Activated gamma-delta T cell treated with Interleukin-2 at 50 U/mL for 16 hours (primary cell): ENCODE results near the gene HEPN1.

ENCODE experiments used
- DNase-seq: peaks from one replicate; pipeline ENCODE4 v3.0.0-alpha.2; 2020

Gene HEPN1

DNA sequence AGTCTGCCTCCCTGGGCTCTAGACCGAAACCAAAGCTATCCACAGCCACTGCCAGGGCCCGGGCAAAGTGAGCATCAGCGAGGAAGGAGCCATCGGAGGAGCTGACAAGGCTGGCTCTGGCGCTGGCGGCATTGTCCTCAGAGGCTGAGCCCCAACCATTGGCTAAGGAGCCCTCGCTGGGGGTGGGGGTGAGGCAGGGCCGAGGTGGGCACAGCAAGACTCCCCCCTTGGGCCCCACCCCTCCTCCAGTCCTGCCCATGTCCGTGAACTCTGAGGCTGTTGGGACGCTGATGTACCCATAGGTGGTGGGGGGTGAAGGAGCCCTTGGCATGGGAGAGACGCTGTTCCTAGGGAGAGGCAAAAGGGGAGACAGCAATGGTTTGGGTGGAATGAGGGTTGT lies 32.6 kb upstream of the HEPN1 start:
- DNase-seq, result no peak

DNA sequence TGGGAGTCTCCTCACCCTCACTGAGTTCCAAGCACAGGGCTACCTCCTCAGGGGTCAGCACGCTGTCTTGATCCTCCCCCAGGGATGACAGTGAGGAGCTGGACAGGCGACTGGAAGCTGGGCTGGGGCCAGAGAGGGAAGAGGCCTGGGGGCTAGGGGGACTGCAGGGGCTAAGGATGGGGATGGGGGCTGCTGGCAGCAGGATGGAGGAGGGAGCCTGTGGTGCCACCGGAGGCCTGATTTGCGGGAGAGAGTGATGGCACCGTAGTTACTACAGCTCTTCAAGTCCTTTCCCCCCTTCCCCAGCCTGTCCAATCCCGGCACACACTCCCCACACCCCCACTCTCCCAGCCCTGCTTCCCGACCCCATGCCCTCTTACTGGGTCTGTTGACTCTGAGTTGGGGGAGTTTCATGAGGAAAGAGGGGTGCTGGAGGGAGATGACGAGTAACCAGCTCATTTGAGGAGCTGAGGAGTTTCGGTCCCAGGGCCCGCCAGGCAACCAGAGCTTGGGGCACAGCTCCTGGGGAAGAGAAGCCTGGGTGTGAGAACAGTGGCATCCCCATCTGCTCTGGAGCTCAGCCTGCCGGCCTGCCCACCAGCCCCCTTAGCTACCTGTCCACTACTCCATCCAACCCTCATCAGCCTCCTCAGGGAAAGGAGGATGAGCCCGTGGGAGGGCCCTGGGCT lies 31.9 kb upstream of the HEPN1 start:
- DNase-seq, result no peak

DNA sequence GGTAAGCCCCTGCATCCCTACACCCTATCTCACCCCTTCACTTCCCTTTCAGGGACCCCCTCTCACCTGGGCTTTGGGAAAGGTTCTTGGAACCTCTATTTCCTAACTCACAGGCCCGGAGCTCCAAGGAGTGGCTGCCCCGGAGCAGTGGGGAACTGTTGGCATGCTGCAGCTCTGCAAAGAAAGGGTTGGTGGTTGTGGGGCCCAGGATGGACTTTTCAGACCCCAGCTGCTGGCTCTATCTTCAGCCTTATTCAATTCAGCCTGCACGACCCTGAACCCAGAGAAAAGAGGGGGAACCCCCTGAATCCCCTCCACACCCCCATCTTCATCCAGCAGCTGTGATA lies 31.4 kb upstream of the HEPN1 start:
- no peak for DNase-seq

DNA sequence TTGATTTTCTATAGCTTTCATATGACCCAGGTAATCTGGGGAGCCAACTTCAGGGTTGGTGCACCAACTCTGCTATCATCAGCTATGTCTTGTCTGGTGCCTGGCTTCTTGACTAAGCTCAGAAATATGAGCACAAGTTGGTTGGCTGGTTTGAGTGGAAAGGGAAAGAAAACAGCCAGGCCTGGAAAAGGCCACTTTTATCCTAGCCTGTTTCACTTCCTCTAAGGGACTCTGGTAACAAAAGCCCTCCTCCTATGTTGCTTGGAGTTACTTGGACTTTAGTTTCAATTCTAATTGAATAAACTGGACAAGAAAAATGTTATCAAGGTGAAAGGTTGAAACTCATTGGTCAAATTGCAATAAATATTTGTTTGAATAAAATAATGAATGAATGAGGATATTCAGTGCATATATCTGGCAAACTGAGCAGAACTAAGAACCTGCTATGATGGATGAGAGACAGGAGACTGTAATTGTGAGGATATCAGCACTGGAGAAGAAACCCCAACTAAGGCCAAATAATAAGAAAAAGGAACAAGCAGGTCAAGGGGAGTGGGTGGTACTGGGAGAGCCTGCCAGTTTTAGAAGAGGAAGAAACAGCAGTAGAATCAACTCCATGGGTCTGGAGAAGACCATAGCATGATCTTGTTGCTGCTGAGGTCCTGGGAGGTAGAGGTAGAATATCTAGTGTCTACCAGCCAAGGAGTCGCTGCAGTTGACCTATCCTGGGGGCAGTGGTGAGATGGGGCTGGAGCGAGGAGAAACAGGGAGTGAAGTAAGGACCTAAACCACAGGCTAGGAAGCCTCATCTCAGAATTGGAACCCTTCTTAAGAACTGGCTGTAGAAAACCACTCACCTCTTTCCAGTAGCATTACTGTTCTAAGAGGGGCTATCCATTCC lies 29.6 kb upstream of the HEPN1 start:
- DNase-seq, result no peak

DNA sequence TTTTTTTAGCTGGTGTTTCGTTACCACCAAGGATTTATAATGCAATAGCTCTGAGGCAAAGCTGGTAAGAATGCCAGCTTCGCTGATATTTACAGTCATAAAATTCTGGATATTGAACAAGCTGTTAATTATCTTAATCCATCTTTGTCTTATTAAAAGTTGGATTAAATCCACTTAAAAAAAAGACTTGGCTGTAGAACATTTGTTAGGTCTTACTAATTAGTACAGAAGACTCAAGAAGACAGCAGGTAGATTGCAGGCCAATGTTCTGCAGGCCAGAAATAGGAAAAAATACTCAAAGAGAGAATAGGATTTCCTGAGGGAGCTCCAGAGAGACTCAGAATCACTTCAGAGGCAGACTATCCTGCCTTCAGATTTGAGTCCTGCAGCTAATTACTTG lies 28.9 kb upstream of the HEPN1 start:
- no peak for DNase-seq

DNA sequence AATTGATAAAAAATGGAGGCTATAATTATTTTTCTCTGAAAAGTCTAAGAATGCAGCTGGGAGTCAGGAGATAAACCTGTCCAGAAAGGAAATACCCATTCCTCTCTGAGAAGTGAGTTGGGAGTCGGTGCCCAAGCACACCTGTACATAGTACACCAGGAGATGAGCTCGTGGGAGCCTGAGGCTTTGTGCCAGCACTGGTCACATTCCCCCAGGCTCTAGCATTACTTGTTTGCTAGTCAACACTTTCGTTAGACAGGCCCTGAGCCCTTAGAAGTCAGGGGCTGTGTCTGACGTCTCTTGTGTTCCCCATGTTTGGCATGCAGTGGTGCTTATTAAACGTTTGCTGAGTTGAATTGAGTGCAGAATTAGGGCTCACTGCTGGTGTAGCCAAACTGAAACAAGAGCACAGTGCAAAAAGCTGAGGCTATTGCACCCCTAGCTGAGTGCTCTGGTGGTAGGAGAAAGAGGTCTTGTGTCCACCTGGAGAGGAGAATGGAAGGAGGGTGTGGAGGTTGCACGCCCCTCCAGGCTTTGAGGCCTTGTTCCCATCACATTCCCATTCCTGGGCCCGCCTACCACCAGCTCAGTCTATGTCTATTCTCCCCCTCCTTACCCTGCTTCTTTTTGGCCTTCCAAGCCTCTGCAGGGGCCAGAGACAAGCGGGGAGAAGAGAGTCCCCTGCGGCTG lies 28.2 kb upstream of the HEPN1 start:
- no peak for DNase-seq

DNA sequence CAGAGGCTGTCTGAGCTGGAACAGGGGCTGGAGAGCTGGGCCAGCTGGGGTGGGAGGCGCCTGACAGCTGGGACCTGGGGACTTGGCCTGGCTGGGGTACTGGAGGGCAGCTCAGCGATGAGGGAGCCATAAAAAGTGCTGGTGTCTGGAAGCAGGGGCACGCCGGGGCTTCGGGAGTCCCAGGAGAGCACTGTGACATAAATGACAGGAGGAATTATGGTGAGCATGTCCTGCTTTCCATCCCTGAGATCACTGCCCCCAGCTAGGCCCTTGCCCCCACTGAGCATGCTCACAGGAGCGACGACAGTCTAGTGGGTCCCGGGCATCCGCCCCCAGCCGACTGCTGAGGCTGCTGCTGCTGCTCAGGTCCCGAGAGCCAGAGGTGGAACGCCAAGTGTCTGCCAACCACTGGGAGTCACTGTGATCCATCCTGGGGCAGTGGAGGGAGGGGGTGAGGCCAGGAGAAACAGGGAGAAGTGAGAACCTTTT lies 27.6 kb upstream of the HEPN1 start:
- no peak for DNase-seq

DNA sequence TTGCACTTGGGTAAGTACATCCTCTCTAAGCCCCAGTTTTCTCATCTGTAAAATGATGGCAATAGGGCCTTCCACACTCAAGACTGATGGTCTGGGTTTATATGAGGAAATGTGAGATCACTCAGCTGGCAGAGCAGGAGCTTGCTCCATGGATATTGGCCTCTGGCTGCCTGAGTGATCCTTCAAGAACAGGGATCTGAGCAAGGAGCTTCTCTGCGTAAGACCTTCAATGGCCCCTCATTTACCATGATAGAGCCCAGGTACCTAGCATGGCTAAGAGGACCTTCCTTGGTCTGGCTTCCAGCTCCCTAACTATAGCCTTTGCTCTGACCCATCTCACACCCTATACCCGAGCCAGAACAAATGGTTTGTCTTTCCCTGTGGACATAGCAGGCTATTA lies 26.9 kb upstream of the HEPN1 start:
- DNase-seq, result no peak

DNA sequence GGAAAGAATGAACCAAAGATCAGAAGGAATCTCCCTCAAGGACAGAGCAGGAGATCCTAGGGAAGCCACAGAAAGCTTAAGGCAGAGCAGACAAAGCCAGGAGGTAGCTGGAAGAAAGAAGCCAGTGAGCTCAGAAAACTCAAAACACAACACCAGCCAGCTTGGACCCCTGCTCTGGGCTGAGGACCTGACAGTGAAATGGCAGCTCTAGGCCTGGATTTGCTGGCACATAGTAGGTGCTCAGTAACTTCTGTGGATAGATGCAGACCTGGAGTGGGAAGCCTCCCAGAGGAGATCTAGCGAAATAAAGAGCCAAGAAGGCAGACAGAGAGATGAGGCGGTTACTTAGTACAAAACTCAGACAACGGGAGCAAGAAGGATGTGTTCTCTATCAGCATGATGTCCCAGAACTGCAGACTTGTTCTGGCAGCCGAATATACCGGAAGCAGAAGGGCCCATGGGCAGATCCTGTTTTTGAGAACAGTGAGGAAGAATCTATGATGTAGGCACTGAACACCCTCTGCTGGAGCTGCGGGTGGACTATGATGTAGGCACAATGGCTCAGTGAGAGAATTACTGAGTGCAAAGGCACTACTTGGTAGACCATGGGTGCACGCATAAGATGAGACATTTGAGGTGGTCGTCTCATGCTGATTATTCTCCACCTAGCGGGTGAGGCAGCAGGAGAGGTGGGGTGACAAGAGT lies 26.1 kb upstream of the HEPN1 start:
- DNase-seq, result no peak

DNA sequence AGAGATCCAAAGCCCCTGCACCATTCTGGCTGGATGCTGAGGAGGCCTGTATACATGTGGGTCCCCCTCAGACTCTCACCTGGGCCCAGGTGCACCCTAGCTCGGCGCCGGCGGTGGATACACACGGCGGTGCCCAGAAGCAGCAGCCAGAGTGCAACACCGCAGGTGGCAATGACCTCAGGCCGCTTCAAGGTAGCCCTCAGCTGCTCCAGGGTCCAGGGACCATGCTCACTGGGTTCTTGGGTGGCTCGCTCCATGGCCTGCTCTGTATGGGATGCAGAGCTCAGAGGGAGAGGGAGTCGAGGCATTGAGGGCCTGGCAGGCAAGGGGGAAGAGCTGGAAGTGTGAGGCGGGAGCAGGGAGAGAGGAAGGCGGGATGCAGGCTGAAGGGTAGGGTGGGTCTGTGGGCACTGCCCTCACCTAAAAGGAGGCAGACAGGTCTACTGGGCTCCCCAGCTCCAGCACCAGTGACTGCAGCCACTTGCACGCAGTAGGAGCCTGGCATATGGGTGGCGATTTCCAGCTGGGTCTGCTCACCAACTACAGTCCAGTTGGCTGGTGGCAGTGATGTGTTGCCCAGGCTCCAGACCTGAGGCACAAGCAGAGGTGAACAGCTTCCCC lies 25.2 kb upstream of the HEPN1 start:
- DNase-seq, result no peak

DNA sequence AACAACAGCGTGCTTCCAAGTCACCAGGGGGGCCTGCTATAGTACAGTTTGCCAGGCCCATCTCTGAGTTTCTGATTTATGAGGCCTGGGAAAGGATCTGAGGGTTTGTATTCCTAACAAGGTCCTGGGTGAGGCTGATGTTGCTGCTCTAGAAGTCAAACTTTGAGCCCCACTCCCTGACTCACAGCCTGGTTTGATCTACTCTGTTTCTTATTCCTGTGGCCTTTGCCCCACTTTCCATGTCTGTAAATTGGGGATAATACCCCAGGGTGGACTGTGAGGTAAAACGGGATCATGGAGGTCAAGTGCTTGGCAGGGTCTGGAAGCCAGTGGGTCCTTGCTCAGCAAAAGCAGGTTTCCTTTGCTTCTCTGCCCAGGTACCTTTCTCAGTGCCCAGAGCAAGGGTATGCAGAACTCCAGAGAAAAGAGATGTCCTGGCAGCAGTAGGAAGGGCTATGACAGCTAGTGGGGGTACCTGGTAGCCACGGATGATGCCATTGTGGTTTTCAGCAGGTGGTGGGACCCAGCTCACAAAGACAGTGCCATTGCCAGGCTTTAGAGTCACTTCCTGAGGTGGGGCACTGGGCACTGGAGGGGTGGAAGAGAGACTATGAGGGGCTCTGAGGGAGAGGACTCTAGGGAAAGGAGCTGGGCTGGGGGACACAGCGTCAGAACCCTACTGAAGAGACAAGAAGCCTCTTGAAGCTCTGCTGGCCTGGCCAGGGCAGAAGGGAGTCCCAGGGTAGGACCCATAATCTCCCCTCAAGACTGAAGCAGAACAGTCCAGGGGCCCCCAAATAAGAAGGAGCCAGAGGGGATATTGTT lies 24.2 kb upstream of the HEPN1 start:
- DNase-seq, result no peak

DNA sequence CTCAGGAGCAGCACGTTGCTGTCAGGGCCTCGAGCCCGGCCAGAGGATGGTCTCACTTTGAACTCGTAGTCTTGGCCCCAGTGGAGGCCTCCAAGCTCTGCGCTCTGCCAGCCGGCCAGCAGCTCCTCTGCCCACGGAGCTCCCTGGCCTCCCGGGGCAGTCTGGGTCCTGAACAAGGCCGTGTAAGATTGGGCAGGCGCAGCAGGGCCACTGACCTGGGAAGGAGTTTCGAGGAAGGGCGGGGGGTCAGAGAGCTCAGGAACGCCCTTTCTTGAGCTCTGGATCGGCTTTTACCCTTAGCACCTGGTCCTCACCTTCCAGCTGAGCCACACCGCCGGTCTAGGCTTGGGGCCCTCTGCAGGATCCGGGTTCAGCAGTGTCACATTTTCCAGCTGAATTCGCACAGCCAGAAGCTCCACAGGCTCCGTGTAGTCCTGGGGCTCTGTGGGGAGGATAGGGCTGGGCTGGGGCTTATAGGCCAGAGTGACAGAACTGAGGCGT lies 23.5 kb upstream of the HEPN1 start:
- DNase-seq, result no peak

DNA sequence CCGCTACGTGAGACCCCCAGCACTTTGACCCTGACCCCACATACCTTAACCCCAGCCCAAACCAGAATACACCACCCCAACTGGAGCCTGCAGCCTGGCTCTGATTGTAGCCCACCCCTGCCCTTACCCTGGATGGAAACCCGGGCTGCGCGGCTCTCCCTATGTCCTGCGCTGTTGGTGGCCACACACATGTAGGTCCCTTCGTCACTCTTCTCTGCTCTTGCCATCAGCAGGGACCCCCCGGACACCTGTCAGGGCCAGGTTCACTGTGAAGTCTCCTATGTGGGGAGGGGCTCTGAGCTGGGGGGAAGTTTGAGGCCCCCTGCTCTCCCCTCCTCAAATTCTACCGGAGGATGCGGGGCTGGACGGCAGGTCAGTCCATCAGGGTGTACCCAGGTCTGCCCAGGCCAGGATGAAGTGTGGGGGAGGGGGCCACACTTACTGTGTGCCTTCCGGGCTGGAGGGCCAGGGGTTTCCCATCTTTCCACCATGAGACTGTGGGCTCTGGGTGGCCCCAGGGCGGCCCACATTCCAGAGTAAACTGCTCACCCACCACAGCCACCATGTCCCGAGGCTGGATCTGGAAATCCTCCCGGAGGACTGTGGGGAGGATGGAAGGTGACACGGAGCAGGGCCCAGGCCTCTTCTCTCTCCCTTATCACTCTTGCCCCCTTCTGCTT lies 22.8 kb upstream of the HEPN1 start:
- DNase-seq, result no peak

DNA sequence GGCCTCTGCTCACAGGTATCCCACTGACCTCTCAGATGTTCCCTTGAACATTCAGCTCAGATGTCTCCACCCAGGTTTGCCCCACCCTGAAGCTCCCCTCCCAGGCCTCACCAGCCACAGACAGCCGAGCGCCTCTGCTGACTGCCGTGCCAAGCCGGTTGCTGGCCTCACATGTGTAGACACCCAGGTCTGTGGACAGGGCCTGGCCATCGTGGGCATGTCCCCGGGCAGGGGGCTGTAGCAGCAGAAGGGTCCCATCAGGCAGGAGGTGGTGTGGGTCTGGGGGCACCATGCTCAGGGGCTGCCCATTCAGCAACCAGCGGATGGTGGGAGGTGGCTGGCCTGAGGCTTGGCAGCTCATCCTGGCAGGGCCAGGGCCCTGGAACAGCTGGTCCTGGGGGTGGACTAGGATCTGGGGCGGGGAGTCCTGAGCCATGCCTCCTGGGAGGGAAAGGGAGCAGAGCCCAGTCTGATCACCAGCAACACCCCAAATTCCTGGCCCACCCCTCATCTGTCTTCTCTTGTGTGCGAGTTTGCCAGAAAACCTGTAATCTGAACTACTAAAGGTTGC lies 22.1 kb upstream of the HEPN1 start:
- DNase-seq, result no peak

DNA sequence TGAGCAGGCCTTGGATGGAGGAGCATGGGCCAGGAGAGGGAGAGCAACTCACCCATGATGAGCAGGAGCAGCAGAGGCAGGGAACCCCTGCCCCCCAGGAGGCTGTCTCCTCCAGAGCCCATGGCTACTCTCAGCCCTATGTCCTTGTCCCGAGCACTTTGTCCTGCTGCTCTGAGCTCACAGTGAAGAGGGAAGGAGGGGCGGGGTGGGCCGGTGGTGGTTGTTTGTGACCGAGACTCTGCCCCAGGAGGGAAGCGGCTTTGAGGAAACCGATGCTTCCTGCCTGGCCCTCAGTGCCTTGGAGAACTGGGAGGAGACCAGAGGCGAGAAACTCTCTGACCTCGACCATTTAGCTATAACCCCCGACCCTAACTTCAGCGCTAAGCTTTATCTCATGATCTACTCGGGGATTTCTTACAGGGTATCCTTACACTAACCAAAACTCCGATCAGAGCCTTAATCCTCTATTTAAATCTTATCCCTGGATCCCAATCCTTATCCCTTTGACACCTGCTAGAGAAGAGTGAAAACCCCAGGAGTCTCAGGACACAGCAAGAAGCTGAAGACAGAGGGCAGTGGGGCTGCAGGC lies 21.3 kb upstream of the HEPN1 start, which contains the start of gene ROBO4:
TSS of gene ROBO4 (minus strand) at position 192 of the 589 bp plus-strand sequence. CDS start at position 122, 70 bp downstream.
- DNase-seq, result no peak

DNA sequence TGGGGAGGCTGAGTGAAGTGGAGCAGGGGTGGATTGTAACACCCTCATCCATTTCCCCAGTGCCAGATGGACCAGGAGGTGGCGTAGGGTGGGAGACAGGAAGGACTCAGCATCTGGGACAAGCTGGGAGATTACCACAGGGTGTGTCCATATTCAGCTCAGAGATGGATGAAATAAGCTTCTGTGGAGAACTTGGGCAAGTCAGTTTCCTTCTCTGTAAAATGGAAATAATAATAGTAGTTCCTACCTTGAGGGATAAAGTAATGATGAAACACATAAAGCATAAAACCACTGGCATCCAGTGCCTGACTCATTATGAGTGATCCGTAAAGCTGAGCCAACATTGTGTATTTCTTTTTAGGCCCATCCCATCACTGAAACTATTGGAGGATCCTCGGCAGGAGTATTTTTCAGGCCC lies 20.8 kb upstream of the HEPN1 start:
- DNase-seq, result no peak

DNA sequence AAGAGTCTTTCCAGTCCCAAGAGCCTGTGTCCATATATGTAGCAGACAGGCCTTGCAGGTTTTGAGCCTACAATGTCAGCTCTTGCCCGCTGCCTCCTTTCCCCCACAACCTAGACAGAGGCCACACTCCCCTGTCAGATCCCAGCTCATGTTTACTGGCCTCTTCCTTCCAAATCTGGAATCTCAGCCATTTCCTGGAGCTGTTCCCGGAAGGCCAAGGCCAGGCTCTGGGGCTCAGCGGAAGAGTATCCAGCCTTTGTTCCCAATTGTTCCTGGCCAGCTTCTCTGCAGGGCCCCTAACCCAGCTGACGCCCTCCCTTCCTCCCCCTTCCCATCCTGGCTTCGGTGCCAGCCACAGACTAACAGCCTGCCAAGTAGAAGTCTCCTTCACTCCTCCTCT lies 20.3 kb upstream of the HEPN1 start:
- no peak for DNase-seq

DNA sequence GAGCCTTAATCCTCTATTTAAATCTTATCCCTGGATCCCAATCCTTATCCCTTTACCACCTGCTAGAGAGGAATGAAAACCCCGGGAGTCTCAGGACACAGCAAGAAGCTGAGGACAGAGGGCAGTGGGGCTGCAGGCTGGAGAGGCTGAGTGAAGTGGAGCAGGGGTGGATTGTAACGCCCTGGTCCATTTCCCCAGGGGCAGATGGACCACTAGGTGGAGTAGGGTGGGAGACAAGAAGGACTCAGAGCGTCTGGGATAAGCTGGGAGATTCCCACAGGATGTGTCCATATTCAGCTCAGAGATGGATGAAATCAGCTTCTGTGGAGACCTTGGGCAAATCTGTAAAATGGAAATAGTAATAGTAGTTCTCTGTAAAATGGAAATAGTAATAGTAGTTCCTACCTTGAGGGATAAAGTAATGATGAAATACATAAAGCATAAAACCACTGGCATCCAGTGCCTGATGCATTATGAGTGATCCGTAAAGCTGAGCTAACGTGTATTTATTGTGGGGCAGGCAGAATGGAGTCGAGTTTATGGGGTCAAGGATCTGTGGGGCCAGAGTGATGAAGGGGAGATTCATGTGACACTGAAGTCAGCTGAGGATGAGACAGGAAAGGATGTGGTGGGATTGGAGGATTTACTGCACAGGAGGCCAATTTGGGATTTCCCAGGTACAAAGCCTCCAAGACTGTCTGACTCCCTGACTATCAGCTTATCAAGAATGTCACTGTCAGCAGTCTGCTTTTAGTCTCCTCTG lies 19.5 kb upstream of the HEPN1 start:
- DNase-seq, result no peak

DNA sequence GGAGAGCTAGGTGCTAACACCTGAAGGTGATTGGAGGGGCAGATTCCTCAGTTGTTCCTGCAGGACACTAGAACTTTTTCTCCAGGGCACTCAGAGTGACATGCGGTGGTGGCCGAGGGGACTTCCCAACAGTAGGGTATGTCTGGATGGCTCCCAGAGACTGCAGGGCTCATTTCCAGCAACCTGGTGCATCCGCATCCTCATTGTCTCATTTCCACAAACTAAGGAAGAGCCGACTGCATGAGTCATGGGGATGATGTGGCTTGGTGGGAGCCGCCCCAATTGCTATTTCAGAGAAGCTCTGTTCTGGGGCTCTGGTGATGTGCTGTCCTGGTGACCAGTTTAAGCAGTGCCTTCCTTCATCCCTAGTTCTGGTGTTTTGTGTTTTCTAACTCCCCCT lies 18.6 kb upstream of the HEPN1 start:
- no peak for DNase-seq
